GM12891 (cell line): ENCODE results near the gene NHLH1.
A peak's percentile ranks its signal among the peaks of the same experiment; 100 is the strongest.

ENCODE experiments used
- DNase-seq: peaks from one replicate; pipeline ENCODE4 v3.0.0; 2011; ENCODE audit warnings: low spot score; ENCODE audit not compliant: insufficient read length
- FAIRE-seq: peaks from 2 replicates; lab custom pipeline; 2011; peaks lifted over from hg19 to GRCh38; lab: Jason Lieb, UNC
- PAX5 ChIP-seq: IDR thresholded peaks from 2 replicates; pipeline ENCODE4 v1.6.1; 2011; ENCODE audit warnings: low read length, moderate library complexity, mild to moderate bottlenecking; ENCODE audit not compliant: insufficient read depth, severe bottlenecking
- POLR2A ChIP-seq: IDR thresholded peaks from 2 replicates; pipeline ENCODE4 v1.6.1; 2011; ENCODE audit warnings: low read depth, low read length, control low read depth
- POLR2AphosphoS5 ChIP-seq: IDR thresholded peaks from 2 replicates; pipeline ENCODE4 v1.6.1; 2011; ENCODE audit warnings: low read depth, low read length, control low read depth
- POU2F2 ChIP-seq: IDR thresholded peaks from 2 replicates; pipeline ENCODE4 v1.6.1; 2011; ENCODE audit warnings: low read depth, mild to moderate bottlenecking, control low read depth, low read length, moderate library complexity
- SPI1 ChIP-seq: IDR thresholded peaks from 2 replicates; pipeline ENCODE4 v1.6.1; 2011; ENCODE audit warnings: low read depth, low read length, control low read depth
- TAF1 ChIP-seq: IDR thresholded peaks from 2 replicates; pipeline ENCODE4 v1.6.1; 2011; ENCODE audit warnings: low read depth, low read length, control low read depth

NHLH1 gene

DNA sequence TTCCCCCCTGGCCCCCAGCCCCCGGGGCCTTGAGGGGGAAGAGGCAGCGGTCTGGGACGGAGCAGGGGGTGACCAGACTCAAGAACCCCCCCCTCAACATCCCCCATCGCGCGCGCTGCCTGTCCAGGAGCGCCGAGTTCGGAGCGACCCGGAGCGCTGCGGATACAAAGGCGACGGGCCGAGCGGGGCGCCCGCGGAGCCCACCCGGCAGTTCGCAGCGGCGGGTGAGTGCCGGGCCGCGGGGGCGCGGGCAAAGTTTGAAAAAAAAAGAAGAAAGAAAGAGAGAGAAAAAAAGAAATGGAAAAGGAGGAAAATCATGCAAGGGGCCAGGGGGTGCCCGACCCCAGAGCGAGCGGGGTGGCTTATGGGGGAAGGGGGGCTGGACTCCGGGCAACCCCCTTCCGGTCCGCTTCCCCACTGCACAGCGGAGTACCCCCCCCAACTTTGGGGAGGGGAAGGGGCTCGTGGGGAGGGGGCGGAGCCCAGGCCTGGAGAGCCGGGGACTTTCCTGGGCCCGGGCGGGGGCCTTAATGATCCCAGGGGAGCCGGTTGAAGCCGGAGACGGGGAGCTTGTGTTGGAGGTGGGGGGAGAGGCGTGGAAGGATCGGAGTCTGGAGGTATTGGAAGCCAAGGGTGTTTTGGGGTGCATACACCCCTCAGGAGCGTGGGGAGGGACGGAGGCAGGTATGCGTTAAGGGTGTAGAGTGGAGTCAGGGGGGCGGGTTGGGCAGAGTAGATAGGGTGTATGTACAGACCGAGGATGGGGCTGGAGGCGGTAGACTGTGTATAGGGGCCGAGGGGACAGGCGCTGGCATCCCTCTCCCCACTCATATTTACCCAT, 34.0 kb downstream of the NHLH1 start:
- TF ChIP-seq SPI1 (no peak), POLR2AphosphoS5 (no peak), POLR2A (no peak), PAX5 (no peak)
- FAIRE-seq (no peak), DNase-seq (no peak)

DNA sequence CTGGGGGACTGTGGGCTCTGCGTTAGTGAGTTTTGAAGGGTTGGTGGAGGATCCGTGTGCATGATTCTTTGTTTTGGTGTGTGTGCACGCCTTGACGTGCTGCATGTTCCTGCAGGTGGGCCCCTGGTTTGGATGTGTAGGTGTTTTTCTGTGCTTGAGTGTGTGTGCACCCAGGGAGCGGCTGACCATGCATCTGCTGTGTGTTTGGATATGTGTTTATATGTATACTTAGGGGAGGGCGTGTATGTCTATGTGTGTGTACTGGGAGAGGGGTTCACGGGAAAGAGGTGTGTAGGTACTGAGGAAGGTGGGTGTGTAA, 34.6 kb downstream of the NHLH1 start:
- FAIRE-seq (no peak), DNase-seq (no peak)
- TF ChIP-seq SPI1, result no peak
- TF ChIP-seq POU2F2, result 0 out of 2 replicates have a peak, but pooled peaks have one; percentile 12

DNA sequence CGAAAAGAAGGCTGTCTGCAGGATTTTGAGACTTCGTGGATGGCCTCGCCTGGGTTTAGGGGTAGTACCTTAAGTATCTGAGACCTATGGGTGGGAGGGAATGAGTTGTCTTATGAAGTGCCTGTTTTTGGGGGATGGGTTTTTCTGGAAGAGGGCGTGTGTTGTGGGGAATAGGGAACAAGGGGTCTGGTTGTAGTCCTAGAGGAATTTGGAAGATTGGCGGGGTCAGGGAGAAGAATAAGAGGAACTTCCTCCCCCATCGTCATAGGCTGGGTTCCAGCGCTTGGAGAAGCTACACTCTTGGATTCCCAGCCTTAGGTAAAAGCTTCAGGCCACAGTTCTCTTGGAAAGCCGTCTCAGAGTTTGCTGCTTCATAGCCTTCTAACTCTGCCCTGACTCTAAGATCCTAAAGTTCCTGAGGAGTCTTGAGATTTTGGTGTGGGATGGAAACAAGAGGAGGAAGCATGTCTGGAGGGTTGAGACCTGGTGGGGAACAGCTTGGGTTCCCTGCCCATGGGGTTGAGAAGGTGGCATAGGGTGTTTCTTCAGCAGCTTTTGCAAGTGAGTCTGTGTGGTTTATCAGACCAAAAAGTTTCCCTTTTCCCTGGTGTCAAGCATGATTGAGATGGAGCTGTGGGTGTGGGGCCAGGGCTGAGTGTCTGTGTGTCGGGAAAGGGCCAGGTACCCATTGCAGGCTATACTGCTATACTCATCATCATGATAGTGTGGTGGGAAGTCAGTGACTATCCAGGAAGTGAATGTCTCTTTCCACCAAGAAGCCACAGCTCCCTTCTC, 35.3 kb downstream of the NHLH1 start:
- DNase-seq (no peak), FAIRE-seq (no peak)
- TF ChIP-seq POLR2A, result no peak
- no peak for TF ChIP-seq TAF1

DNA sequence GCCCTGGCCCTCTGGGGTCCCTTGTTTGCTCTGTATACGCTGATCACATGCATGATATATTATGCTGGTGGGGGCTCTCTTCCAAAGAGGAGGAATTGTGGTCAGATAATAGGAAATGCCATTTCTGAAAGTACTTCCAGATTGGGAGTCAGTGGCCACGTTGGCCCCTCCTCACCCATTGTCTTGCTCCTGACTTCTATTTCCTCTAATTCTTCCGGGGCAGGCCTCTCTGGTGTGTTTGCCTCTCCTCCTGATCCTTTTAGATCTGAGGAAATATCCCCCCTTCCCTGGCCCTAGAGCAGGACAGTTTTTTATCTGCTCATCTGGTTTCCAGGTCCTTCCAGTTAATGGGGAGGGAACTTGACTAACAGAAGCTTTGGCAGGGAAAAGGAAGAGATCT, 36.4 kb downstream of the NHLH1 start:
- DNase-seq, result no peak
- no peak for FAIRE-seq
- no peak for TF ChIP-seq PAX5
- TF ChIP-seq TAF1, result no peak
- TF ChIP-seq POLR2A, result no peak
- TF ChIP-seq POU2F2, result no peak
- no peak for TF ChIP-seq SPI1
- TF ChIP-seq POLR2AphosphoS5, result no peak

DNA sequence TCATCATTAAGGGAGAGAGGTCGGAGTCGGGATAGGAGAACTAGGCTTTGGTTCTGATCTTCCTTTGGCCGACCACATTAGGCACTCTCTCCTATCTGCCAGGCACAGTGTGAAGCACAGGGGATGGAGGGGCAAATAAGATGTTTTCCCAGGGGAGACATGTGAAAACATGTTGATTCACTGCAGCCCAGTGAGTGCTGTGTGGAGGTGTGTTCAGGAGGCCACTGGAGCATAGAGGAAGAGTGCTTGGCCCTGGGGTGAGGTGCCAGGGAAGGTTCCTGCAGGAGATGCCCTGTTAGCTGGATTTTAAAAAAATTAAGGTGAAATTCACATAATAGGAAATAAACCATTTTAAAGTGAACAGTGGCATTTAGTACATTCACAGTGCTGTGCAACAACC, 37.2 kb downstream of the NHLH1 start:
- FAIRE-seq (no peak), DNase-seq (no peak)
- TF ChIP-seq POLR2A, result no peak
- TF ChIP-seq POU2F2, result no peak
- no peak for TF ChIP-seq PAX5
- TF ChIP-seq TAF1, result no peak
- no peak for TF ChIP-seq POLR2AphosphoS5
- no peak for TF ChIP-seq SPI1

DNA sequence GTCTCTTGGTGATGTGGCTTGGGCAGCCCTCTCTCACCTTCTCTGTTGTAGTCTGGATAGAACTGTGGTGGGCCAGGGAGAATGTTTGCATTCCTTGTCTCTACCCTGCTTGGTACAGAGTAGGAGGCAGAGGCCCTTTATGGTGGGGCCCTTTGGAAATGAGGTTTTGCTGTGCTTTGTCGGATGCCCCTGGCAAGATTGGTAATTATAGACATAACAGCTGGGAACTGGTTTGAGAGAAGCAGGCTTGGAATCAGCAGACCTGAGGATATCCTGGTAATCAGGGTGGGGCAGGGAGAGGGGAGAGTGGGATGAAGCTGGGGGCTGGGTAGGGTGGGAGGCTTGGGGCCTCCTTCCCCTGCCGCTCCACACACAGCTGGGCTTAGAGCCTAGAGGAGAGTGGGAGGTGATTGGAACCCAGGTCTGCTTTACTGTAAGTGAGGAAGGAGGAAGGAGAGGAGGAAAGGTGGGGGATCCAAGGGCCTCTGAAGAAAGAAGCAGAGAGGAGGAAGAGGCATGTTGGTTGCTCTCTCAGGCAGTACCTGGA, 38.5 kb downstream of the NHLH1 start:
- FAIRE-seq, result no peak
- DNase-seq, result no peak
- TF ChIP-seq POLR2A (no peak), PAX5 (no peak), POU2F2 (no peak), TAF1 (no peak), SPI1 (no peak), POLR2AphosphoS5 (no peak)

DNA sequence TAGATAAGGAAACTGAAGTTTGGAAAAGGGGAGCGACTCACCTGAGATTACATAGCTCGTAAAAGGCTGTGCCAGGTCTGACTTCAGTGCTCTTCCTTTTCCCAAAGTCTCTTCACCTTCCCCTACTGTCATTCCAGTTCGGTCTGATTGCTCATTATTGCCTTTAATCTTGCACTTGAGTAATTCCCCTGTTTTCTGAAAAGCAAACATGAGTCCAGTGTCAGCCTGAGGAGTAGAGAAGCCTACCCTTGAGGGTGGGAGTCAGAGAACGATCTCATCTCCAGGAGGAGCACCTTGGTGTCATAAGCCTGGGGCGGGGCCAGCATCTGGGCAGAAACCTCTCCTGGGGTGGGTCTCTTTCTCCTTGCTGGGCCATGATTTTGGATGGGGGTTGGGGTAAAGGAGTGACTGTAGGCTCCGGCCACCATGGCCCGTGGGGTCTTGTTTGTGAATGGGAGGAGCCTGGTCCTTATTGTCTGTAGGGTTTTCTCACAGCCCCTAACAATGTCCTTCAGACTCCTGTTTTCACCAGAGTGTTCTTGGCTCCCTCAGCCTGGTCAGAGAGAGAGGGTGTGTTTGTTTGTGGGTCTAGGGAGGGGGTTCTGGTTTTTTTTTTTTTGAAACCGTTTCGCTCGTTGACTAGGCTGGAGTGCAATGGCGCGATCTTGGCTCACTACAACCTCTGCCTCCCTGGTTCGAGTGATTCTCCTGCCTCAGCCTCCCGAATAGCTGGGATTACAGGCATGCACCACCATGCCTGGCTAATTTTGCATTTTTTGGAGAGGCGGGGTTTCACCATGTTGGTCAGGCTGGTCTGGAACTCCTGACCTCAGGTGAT, 39.5 kb downstream of the NHLH1 start:
- DNase-seq (no peak), FAIRE-seq (no peak)
- TF ChIP-seq POLR2AphosphoS5, result no peak
- no peak for TF ChIP-seq POU2F2
- TF ChIP-seq SPI1, result no peak
- no peak for TF ChIP-seq POLR2A
- no peak for TF ChIP-seq TAF1

DNA sequence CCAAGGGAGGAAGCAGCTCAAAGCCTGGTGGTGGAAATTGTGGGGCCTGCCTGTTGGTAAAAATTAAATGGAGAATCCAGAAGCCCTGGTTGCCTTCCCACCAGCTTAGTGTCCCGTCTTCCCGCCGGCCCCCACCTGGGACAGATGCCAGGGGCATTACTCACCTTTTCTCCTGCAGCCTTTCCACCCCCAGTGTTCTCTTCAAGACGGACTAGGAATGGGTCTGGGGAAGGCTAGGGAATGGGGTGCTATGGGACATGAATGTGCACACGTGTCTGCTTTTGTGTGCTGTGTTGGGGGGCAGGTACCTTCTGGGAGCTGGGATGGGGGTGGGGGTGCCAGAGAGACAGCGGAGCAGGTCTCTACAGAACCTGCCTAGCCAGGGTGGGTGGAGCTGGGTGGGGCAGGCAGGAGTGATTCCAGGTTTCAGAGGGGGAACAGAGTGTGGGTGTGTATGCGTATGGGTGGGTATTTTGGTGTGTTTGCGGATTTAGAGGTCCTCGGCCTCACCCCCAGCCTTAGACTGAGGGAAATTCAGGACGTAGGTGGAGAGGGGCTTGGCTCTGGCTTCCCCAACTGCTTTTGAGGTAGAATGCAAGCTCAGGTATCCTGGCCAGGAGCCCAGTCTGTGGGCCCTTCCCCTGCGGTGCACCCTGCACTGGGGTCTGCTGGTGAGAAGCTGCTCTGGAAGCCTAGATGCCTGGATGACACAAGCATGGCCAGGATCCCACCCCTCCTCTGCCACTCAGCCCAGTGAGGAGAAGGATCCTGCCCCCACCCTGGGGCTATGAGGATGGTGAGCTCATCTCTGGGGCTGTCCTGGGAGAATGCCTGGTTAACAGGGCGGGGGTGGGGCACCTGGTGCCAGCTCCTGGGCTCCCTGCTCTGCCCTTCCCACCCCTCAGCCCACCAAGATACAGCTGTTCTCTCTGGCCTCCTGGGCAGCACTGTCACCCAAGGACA, 41.2 kb downstream of the NHLH1 start:
- FAIRE-seq (no peak), DNase-seq (no peak)
- TF ChIP-seq PAX5 (no peak), SPI1 (no peak), POLR2A (no peak), POLR2AphosphoS5 (no peak), POU2F2 (no peak)

DNA sequence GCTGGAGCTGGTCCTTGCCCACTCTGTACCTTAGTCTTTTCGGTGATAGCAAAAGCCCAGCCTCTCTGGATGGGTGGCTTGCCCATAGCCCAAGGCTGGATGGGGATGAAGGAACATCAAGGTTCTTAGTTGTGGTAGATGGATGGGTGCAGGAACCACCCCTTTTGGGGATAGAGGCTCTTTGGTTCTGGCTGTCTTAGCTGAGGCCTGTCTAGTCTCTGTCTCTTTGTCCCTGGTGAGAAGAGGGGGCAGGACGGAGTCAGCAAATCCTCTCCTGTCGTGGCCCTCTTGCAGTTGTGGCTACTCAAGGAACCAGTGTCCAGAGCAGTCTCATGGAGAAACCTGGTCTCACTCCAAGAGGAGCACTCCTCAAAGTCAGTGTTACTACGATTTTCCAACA, 42.0 kb downstream of the NHLH1 start:
- DNase-seq, result no peak
- TF ChIP-seq PAX5, result no peak
- FAIRE-seq, result no peak
